Measurements from ENCODE around the gene PAIP2B. TPM values are rescaled to one million over a fixed set of nuclear protein-coding genes. Genes with fewer than 3 reads are reported as not detected.

PAIP2B gene
- total and polyA plus RNA-seq, 2 experiments from 2014 or later = 8.0 to 15.1 TPM

DNA sequence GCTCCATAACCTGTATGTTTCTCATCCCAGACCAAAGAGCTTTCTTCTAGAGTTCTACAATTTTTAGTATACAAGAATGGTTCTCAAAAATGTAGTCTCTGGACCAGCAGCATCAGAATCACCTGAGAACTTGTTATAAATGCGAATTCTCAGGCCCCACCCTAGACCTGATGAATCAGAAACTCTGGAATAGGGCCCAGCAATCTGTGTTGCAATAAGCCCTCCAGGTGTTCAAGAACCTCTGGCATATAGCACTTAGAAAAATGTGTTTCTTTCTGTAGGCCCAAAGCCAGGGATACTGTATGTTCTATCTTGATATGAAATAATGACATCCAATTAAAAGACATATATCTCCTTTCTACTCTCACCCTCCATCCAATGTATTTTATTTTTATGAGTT lies 10.4 kb downstream of the PAIP2B start:
- no peak overlapping the region for H3K4me3 ChIP-seq
- no peak overlapping the region for H3K27ac ChIP-seq
- no peaks in the 10 kb centered on the region for H3K9me3 ChIP-seq (ENCODE audit: low read depth)
- H3K27me3 ChIP-seq = no peaks in the 10 kb centered on the region
- no peak for DNase-seq (ENCODE audit: low read depth in 1 of 2, low spot score in 1 of 2)
- no peaks in the 10 kb centered on the region for H3K4me1 ChIP-seq (ENCODE audit: low read depth)
- H3K36me3 ChIP-seq = no peaks in the 10 kb centered on the region
- TF ChIP-seq, protein P1, sequence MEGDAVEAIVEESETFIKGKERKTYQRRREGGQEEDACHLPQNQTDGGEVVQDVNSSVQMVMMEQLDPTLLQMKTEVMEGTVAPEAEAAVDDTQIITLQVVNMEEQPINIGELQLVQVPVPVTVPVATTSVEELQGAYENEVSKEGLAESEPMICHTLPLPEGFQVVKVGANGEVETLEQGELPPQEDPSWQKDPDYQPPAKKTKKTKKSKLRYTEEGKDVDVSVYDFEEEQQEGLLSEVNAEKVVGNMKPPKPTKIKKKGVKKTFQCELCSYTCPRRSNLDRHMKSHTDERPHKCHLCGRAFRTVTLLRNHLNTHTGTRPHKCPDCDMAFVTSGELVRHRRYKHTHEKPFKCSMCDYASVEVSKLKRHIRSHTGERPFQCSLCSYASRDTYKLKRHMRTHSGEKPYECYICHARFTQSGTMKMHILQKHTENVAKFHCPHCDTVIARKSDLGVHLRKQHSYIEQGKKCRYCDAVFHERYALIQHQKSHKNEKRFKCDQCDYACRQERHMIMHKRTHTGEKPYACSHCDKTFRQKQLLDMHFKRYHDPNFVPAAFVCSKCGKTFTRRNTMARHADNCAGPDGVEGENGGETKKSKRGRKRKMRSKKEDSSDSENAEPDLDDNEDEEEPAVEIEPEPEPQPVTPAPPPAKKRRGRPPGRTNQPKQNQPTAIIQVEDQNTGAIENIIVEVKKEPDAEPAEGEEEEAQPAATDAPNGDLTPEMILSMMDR (IDR thresholded peaks at IDR 0.05; ENCODE audit: low read depth, low read length) = no peak

DNA sequence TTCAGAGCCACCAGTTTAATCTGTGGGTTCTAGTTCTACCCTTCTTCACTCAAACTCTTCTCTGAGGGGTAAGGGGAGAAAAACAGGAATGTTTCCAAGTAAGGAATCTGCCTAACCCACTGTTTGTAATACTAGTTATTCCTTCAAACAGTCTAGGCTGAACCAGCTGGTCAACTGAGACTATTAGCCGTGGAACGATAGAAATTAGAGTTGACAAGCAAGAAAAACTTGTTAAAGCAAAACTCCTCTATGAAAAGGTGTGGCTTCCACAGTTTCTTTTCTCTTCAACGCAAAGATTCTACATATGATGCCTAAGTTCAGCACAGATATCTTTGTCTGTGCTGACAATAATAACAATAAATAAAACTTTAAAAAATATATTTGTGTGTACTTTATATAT lies 11.5 kb downstream of the PAIP2B start:
- H3K27me3 ChIP-seq = no peaks in the 10 kb centered on the region
- TF ChIP-seq, protein P1 (IDR thresholded peaks at IDR 0.05; ENCODE audit: low read depth, low read length) = no peak
- H3K4me3 ChIP-seq = no peak overlapping the region
- H3K9me3 ChIP-seq (ENCODE audit: low read depth) = no peaks in the 10 kb centered on the region
- H3K4me1 ChIP-seq (ENCODE audit: low read depth) = no peaks in the 10 kb centered on the region
- H3K27ac ChIP-seq = no peak overlapping the region
- no peak for DNase-seq (ENCODE audit: low read depth in 1 of 2, low spot score in 1 of 2)
- H3K36me3 ChIP-seq = no peaks in the 10 kb centered on the region

DNA sequence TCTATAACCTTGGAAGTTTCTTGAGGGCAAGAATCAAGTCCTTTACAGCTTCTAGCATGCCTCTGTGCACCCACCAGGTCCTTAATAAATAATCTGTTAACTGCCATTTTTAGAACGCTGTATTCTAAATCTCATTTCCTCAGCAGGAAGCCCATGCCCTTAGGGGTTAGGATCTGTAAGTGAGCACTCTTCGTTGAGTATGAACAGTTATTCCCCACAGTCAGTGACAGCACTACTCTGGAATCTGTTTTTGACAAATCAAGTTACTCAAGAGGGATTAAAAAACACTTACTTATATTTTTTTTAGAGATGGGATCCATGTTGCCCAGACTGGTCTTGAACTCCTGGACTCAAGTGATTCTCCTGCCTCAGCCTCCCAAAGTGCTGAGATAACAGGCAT lies 14.6 kb downstream of the PAIP2B start:
- H3K4me3 ChIP-seq = no peak overlapping the region
- H3K36me3 ChIP-seq = no peaks in the 10 kb centered on the region
- no peaks in the 10 kb centered on the region for H3K9me3 ChIP-seq (ENCODE audit: low read depth)
- no peak overlapping the region for H3K27ac ChIP-seq
- DNase-seq (ENCODE audit: low read depth in 1 of 2, low spot score in 1 of 2) = peak in 1 of 2 donors; percentile 3
- no peaks in the 10 kb centered on the region for H3K4me1 ChIP-seq (ENCODE audit: low read depth)
- TF ChIP-seq, protein P1 (IDR thresholded peaks at IDR 0.05; ENCODE audit: low read depth, low read length) = no peak
- H3K27me3 ChIP-seq = no peaks in the 10 kb centered on the region

DNA sequence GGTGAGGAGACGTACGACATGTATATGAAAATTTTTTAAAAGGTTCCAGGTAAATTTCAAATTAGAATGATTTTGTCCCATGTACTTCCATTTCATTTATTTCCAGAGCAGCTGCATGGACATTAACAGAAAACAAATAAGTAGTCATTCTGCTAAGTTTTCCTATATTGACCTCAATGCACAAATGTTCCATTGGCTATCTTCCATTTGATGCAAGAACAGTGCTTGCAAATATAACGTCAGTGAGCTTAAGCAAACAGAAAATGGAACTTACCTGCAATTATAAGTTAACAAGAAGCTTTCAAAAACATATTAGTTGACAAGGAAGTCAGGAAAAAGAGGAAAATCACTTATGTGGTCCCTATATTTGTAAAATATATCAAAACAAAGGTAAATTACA lies 16.6 kb downstream of the PAIP2B start:
- Histone ChIP-seq H3K9me3 (ENCODE audit: low read depth) (no peaks in the 10 kb centered on the region), H3K27me3 (no peaks in the 10 kb centered on the region), H3K4me1 (ENCODE audit: low read depth) (no peaks in the 10 kb centered on the region), H3K36me3 (no peaks in the 10 kb centered on the region), H3K4me3 (no peak overlapping the region), H3K27ac (no peak overlapping the region)
- TF ChIP-seq, protein P1 (IDR thresholded peaks at IDR 0.05; ENCODE audit: low read depth, low read length) = no peak
- no peak for DNase-seq (ENCODE audit: low read depth in 1 of 2, low spot score in 1 of 2)

DNA sequence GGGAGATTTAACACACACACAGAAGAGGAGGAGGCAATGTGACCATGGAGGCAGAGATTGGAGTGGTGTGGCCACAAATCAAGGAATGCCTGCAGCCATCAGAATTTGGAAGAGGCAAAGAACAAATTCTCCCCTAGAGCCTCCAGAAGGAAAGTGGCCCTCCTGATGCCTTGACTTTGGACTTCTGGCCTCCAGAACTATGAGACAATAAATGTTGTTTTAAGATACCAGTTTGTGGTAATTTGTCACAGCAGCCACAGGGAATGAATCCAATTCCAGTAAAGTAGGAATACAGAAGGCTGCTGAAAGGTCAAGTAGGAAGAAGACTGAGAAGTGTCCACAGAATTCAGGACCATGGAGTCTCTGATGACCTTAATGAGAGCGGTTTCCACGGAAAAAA lies 18.1 kb downstream of the PAIP2B start:
- H3K9me3 ChIP-seq (ENCODE audit: low read depth) = no peaks in the 10 kb centered on the region
- TF ChIP-seq, protein P1 (IDR thresholded peaks at IDR 0.05; ENCODE audit: low read depth, low read length) = no peak
- no peak overlapping the region for H3K4me3 ChIP-seq
- H3K4me1 ChIP-seq (ENCODE audit: low read depth) = no peaks in the 10 kb centered on the region
- no peaks in the 10 kb centered on the region for H3K36me3 ChIP-seq
- no peak for DNase-seq (ENCODE audit: low read depth in 1 of 2, low spot score in 1 of 2)
- H3K27ac ChIP-seq = no peak overlapping the region
- H3K27me3 ChIP-seq = no peaks in the 10 kb centered on the region

DNA sequence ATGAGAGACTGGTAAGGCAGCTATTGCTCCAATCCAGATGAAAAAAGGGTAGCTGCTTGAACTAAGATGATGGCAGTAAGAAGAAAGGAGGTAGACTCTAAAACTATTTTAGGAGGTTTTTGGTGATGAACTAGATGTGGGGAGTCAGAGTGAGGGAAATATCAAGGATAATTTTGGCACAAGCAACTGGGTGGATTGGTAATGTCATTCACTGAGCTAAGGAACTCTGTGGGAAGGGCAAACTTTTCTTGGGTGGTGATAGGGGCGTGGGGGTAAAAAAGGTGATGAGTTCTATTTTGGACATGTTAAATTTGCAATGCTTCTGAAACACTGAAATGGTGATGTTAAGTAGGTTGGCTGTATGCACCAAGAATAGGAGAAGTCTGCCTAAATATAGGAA lies 19.3 kb downstream of the PAIP2B start:
- Histone ChIP-seq H3K27me3 (no peaks in the 10 kb centered on the region), H3K9me3 (ENCODE audit: low read depth) (no peaks in the 10 kb centered on the region), H3K27ac (no peak overlapping the region), H3K36me3 (no peaks in the 10 kb centered on the region), H3K4me3 (no peak overlapping the region), H3K4me1 (ENCODE audit: low read depth) (no peaks in the 10 kb centered on the region)
- TF ChIP-seq, protein P1 (IDR thresholded peaks at IDR 0.05; ENCODE audit: low read depth, low read length) = no peak
- no peak for DNase-seq (ENCODE audit: low read depth in 1 of 2, low spot score in 1 of 2)
